Endothelial cell of hepatic sinusoid (primary cell): Measurements from ENCODE around the gene NMNAT2.

Experiments
- in situ Hi-C: cut with HindIII; loops from 2 replicates; pipeline ENCODE4 v1.10.0; 2017; ENCODE audit warnings: low sequenced_read_pairs

NMNAT2 gene

GRCh38 chr1:183368213-183369108 lies 49.7 kb downstream of the NMNAT2 start:
- in situ Hi-C loops, result no loop called here

GRCh38 chr1:183366116-183366515 lies 52.1 kb downstream of the NMNAT2 start:
- in situ Hi-C loops, result no loop called here

GRCh38 chr1:183365676-183366075 lies 52.5 kb downstream of the NMNAT2 start:
- in situ Hi-C loops, result no loop called here

- in situ Hi-C loops, result no loop called here
Measured at GRCh38 chr1:183365093-183365492, 53.1 kb downstream of the NMNAT2 start.

- in situ Hi-C loops, result no loop called here
Measured at GRCh38 chr1:183363972-183364371, 54.2 kb downstream of the NMNAT2 start.

GRCh38 chr1:183361081-183361480 lies 57.1 kb downstream of the NMNAT2 start:
- in situ Hi-C loops, result no loop called here

- in situ Hi-C loops, result no loop called here
Measured at GRCh38 chr1:183360473-183360872, 57.7 kb downstream of the NMNAT2 start.

GRCh38 chr1:183356534-183357182 lies 61.5 kb downstream of the NMNAT2 start:
- in situ Hi-C loops, result loop anchor here (10.0 kb wide), 1 partner anchor 48 kb away; no protein-coding TSS in a partner anchor

- in situ Hi-C loops, result loop anchor here (10.0 kb wide), 1 partner anchor 49 kb away; no protein-coding TSS in a partner anchor
Measured at GRCh38 chr1:183355797-183356196, 62.4 kb downstream of the NMNAT2 start.

GRCh38 chr1:183355181-183355580 lies 63.0 kb downstream of the NMNAT2 start:
- in situ Hi-C loops, result loop anchor here (10.0 kb wide), 1 partner anchor 50 kb away; no protein-coding TSS in a partner anchor

GRCh38 chr1:183353597-183353996 lies 64.6 kb downstream of the NMNAT2 start:
- in situ Hi-C loops, result loop anchor here (10.0 kb wide), 1 partner anchor 51 kb away; no protein-coding TSS in a partner anchor

GRCh38 chr1:183349201-183349711 lies 68.9 kb downstream of the NMNAT2 start:
- in situ Hi-C loops, result no loop called here

GRCh38 chr1:183346276-183346732 lies 71.9 kb downstream of the NMNAT2 start:
- in situ Hi-C loops, result no loop called here

- in situ Hi-C loops, result no loop called here
Measured at GRCh38 chr1:183339556-183340167, 78.5 kb downstream of the NMNAT2 start.

- in situ Hi-C loops, result no loop called here
Measured at GRCh38 chr1:183331091-183331742, 87.0 kb downstream of the NMNAT2 start.

GRCh38 chr1:183330335-183330734 lies 87.8 kb downstream of the NMNAT2 start:
- in situ Hi-C loops, result no loop called here

- in situ Hi-C loops, result loop anchor here (5.0 kb wide), 1 partner anchor 84 kb away; no protein-coding TSS in a partner anchor
Measured at GRCh38 chr1:183328371-183328770, 89.8 kb downstream of the NMNAT2 start.

- in situ Hi-C loops, result loop anchor here (5.0 kb wide), 1 partner anchor 85 kb away; no protein-coding TSS in a partner anchor
Measured at GRCh38 chr1:183327434-183328290, 90.5 kb downstream of the NMNAT2 start.

GRCh38 chr1:183323849-183324683 lies 94.1 kb downstream of the NMNAT2 start:
- in situ Hi-C loops, result no loop called here
